Endodermal cell (in vitro differentiated cells): ENCODE data around the gene F11R. TPM values are rescaled to one million over a fixed set of nuclear protein-coding genes. Genes with fewer than 3 reads are reported as not detected.

Source experiments
- DNase-seq: peaks from one replicate; pipeline ENCODE4 v3.0.0-alpha.2; 2017
- H3K27ac ChIP-seq: 2 replicates; pipeline ENCODE4 v1.5.1; 2013; ENCODE audit warnings: mild to moderate bottlenecking, low read depth, low read length, moderate library complexity
- H3K27me3 ChIP-seq: 2 replicates; pipeline ENCODE4 v1.6.1; 2013; ENCODE audit warnings: mild to moderate bottlenecking, low read length, moderate library complexity; ENCODE audit not compliant: insufficient read depth, control insufficient read depth, poor library complexity, severe bottlenecking
- H3K36me3 ChIP-seq: 2 replicates; pipeline ENCODE4 v1.7.0; 2013; ENCODE audit warnings: mild to moderate bottlenecking, low read length, moderate library complexity; ENCODE audit not compliant: control insufficient read depth, insufficient read depth
- H3K4me1 ChIP-seq: one replicate; pipeline ENCODE4 v1.7.0; 2013; ENCODE audit warnings: low read length; ENCODE audit not compliant: control insufficient read depth, insufficient read depth
- H3K4me3 ChIP-seq: 2 replicates; pipeline ENCODE4 v1.5.1; 2013; ENCODE audit warnings: mild to moderate bottlenecking, low read length, moderate library complexity
- H3K9ac ChIP-seq: 2 replicates; pipeline ENCODE4 v1.6.1; 2013; ENCODE audit warnings: mild to moderate bottlenecking, low read length, moderate library complexity; ENCODE audit not compliant: poor library complexity, severe bottlenecking; ENCODE audit errors: extremely low read depth
- H3K9me3 ChIP-seq: 2 replicates; pipeline ENCODE4 v1.6.1; 2013; ENCODE audit warnings: mild to moderate bottlenecking, low read length, moderate library complexity; ENCODE audit not compliant: control insufficient read depth
- H3K27ac Mint-ChIP-seq: 2 replicates; pipeline ENCODE4 v1.8.0; 2020; ENCODE audit warnings: mixed read lengths
- H3K27me3 Mint-ChIP-seq: 2 replicates; pipeline ENCODE4 v1.8.0; 2021; ENCODE audit warnings: mild to moderate bottlenecking, mixed read lengths; ENCODE audit not compliant: insufficient read depth
- H3K36me3 Mint-ChIP-seq: 2 replicates; pipeline ENCODE4 v1.8.0; 2020; ENCODE audit warnings: low read depth, mixed read lengths
- H3K4me1 Mint-ChIP-seq: 2 replicates; pipeline ENCODE4 v1.8.0; 2020; ENCODE audit warnings: mixed read lengths
- H3K4me3 Mint-ChIP-seq: 2 replicates; pipeline ENCODE4 v1.8.0; 2020; ENCODE audit warnings: mild to moderate bottlenecking, moderate library complexity, mixed read lengths
- H3K9me3 Mint-ChIP-seq: 2 replicates; pipeline ENCODE4 v1.8.0; 2020; ENCODE audit warnings: mild to moderate bottlenecking, mixed read lengths
- CTCF ChIP-seq: fragments of 200-600 bp; sonication (generic); conservative IDR thresholded peaks from 2 replicates; pipeline ENCODE4 v1.5.0; 2021; ENCODE audit warnings: antibody characterized with exemption, mild to moderate bottlenecking
- whole genome bisulfite sequencing, 2 experiments: methylation state at CpG; one replicate each; pipeline versions ENCODE4 v1.1.5 to v1.1.7; 2013; ENCODE audit warnings: missing lambda C conversion rate in 2 of 2, mixed read lengths in 1 of 2; ENCODE audit not compliant: insufficient coverage in 1 of 2, insufficient read length in 1 of 2; 5-methylcytosine and 5-hydroxymethylcytosine counted together
- total RNA-seq, 2 donors: library from RNA; stranded (reverse); fragmentation: NEBNext Ultra II Directional in 1 of 2; extraction: Animal tissue kit (Norgen Biotek cat#: 25700) in 1 of 2; gene quantifications; 2 replicates in 1 of 2; 3 replicates in 1 of 2; pipeline ENCODE4 v1.2.1, GENCODE V29; 2021

Gene F11R
- total RNA-seq, 2 donors from 2014 or later: 190 to 226 TPM

DNA sequence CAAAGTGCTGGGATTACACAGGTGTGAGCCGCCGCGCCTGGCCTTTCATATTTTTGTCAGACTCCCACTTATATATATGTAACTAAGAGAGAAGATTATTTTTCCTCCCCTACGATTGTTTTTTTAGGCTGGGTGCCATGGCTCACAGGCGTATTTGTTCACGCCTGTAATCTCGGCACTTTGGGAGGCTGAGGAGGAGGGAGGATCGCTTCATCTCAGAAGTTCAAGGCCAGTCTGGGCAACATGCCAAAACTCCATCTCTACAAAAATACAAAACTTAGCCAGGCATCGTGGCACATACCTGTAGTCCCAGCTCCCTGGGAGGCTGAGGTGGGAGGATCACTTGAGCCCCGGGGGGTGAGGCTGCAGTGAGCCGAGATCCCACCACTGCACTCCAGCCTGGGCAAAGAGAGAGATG, 42.4 kb downstream of the F11R start:
- H3K4me3 Mint-ChIP-seq: no peak overlapping the region
- peaks cover 3% of the 10 kb centered on the region for H3K27me3 Mint-ChIP-seq
- TF ChIP-seq CTCF: no peak

DNA sequence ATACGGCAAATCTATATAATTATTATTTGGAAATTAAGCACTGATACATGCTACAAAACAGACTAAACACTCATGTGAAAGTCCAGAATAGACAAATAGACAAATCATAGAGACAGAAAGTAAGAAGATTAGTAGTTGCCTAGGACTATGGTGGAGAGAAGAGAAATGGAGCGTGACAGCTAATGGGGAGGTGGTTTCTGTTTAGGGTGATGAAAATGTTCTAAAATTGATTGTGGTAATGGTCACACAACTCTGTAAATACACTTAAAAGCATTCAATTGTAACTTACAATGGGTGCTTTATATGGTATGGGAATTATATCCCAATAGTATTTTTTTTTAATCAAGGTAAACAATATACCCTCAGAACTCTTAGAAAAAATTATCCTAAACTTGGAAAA, 45.9 kb downstream of the F11R start:
- peaks cover 21% of the 10 kb centered on the region for H3K4me1 Mint-ChIP-seq
- Histone ChIP-seq H3K27ac (no peak overlapping the region), H3K36me3 (no peaks in the 10 kb centered on the region), H3K9me3 (no peaks in the 10 kb centered on the region), H3K4me1 (peaks cover 4% of the 10 kb centered on the region), H3K9ac (no peak overlapping the region), H3K27me3 (no peaks in the 10 kb centered on the region), H3K4me3 (no peak overlapping the region)
- H3K27me3 Mint-ChIP-seq: peaks cover 1% of the 10 kb centered on the region
- H3K4me3 Mint-ChIP-seq: no peak overlapping the region
- H3K9me3 Mint-ChIP-seq: no peaks in the 10 kb centered on the region
- 97% methylated on average over 2 of the region's 2 CpGs; no CpG with 5 or more reads in 1 of the 2 experiments for WGBS, 2 experiments
- no peaks in the 10 kb centered on the region for H3K36me3 Mint-ChIP-seq
- no peak for TF ChIP-seq CTCF
- H3K27ac Mint-ChIP-seq: no peak overlapping the region
- DNase-seq: no peak

More for the DNA sequence above, 42.4 kb downstream of the F11R start:
- Mint-ChIP-seq H3K36me3 (peaks cover 2% of the 10 kb centered on the region), H3K4me1 (peaks cover 9% of the 10 kb centered on the region), H3K27ac (no peak overlapping the region), H3K9me3 (peaks cover 4% of the 10 kb centered on the region)
- Histone ChIP-seq H3K27ac (no peak overlapping the region), H3K27me3 (peaks cover 9% of the 10 kb centered on the region), H3K9me3 (no peaks in the 10 kb centered on the region), H3K9ac (no peak overlapping the region), H3K36me3 (no peaks in the 10 kb centered on the region), H3K4me3 (no peak overlapping the region), H3K4me1 (no peaks in the 10 kb centered on the region)
- DNase-seq: no peak
- WGBS, 2 experiments: 86 to 94% methylated on average over 1 to 10 of the region's 11 CpGs

DNA sequence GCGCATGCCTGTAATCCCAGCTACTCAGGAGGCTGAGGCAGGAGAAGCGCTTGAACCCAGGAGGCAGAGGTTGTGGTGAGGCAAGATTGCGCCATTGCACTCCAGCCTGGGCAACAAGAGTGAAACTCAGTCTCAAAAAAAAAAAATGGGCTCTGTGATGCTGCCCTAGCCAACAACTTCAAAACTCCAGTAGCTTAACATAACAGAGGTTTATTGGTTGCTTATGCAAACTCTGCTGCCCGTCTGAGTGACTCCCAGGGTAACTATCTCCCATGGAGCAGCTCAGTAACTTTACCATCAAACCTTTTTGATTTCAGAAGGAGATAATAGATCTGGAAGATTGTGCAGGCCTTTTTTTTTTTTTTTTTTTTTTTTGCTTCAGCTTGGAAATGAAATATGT, 47.5 kb downstream of the F11R start:
- Mint-ChIP-seq H3K4me3 (no peak overlapping the region), H3K36me3 (no peaks in the 10 kb centered on the region), H3K27ac (no peak overlapping the region), H3K9me3 (no peaks in the 10 kb centered on the region), H3K27me3 (peaks cover 1% of the 10 kb centered on the region), H3K4me1 (peaks cover 21% of the 10 kb centered on the region)
- Histone ChIP-seq H3K27me3 (no peaks in the 10 kb centered on the region), H3K9ac (no peak overlapping the region), H3K27ac (no peak overlapping the region), H3K4me3 (no peak overlapping the region), H3K36me3 (no peaks in the 10 kb centered on the region), H3K9me3 (no peaks in the 10 kb centered on the region), H3K4me1 (peaks cover 4% of the 10 kb centered on the region)
- no peak for TF ChIP-seq CTCF
- DNase-seq: no peak
- WGBS, 2 experiments: 84 to 96% methylated on average over 3 to 4 of the region's 4 CpGs
